K562 (cell line): ENCODE data around the gene AGL. TPM values are rescaled to one million over a fixed set of nuclear protein-coding genes. Genes with fewer than 3 reads are reported as not detected.

ENCODE experiments used
- DIDO1 ChIP-seq: fragments of 450-650 bp; IDR thresholded peaks from 2 replicates; pipeline ENCODE4 v1.6.1; 2016; ENCODE audit warnings: low read depth, missing biosample characterization, missing genetic modification characterization
- ETV5 ChIP-seq: sonication (generic); formaldehyde crosslinking; IDR thresholded peaks from 2 replicates; pipeline ENCODE4 v1.4.0; 2020; ENCODE audit warnings: low read depth, mild to moderate bottlenecking, missing genetic modification reagents
- HEY1 ChIP-seq: fragments of 250-450 bp; sonication (Bioruptor Pico); IDR thresholded peaks from 2 replicates; pipeline ENCODE4 v1.5.0; 2020; ENCODE audit warnings: mild to moderate bottlenecking, moderate library complexity, borderline replicate concordance
- JUND ChIP-seq, 2 experiments: IDR thresholded peaks; 2 replicates in 1 of 2; 3 replicates in 1 of 2; pipeline ENCODE4 v1.6.1; 2011; ENCODE audit warnings: borderline replicate concordance in 2 of 2, low read depth in 2 of 2, low read length in 2 of 2, improper control_type of control experiment in 1 of 2, missing biosample characterization in 1 of 2, missing genetic modification characterization in 1 of 2, missing genetic modification reagents in 1 of 2
- KAT2B ChIP-seq: IDR thresholded peaks from one replicate; pipeline ENCODE4 v1.6.1; 2012; ENCODE audit warnings: low read depth, mild to moderate bottlenecking, control low read depth, inconsistent platforms, low read length, moderate library complexity
- NR2C2 ChIP-seq, 2 experiments: fragments of 200-800 bp in 1 of 2; sonication (Bioruptor generic) in 1 of 2; sonication (generic) in 1 of 2; formaldehyde crosslinking in 1 of 2; IDR thresholded peaks; 2 replicates each; pipeline versions ENCODE4 v1.6.1 to v1.8.0; 2016 to 2022; ENCODE audit warnings: mild to moderate bottlenecking in 1 of 2, missing compliant biosample characterization in 1 of 2, missing genetic modification characterization in 1 of 2, missing genetic modification reagents in 1 of 2
- PCBP2 ChIP-seq: fragments of 200-400 bp; formaldehyde crosslinking; IDR thresholded peaks from 2 replicates; pipeline ENCODE4 v1.6.1; 2018; ENCODE audit warnings: low read length, low read depth, mild to moderate bottlenecking, moderate library complexity; ENCODE audit not compliant: poor library complexity, severe bottlenecking
- SIN3A ChIP-seq, 2 experiments: fragments of 150-350 bp in 1 of 2; IDR thresholded peaks; 2 replicates each; pipeline ENCODE4 v1.6.1; 2011 to 2016; ENCODE audit warnings: borderline replicate concordance in 2 of 2, low read depth in 2 of 2, low read length in 2 of 2, mild to moderate bottlenecking in 2 of 2, moderate library complexity in 2 of 2; ENCODE audit not compliant: control insufficient read depth in 1 of 2
- SMAD4 ChIP-seq: fragments of 250-450 bp; sonication (Bioruptor Pico); conservative IDR thresholded peaks from 2 replicates; pipeline ENCODE4 v1.8.0; 2021; ENCODE audit warnings: inconsistent platforms, mild to moderate bottlenecking, moderate library complexity
- SRSF9 ChIP-seq: fragments of 200-400 bp; formaldehyde crosslinking; IDR thresholded peaks from 2 replicates; pipeline ENCODE4 v1.6.1; 2017; ENCODE audit warnings: low read depth, low read length, borderline replicate concordance
- TAF15 ChIP-seq: fragments of 200-400 bp; formaldehyde crosslinking; IDR thresholded peaks from 2 replicates; pipeline ENCODE4 v1.6.1; 2017; ENCODE audit warnings: mild to moderate bottlenecking, low read depth, low read length, moderate library complexity
- ZNF3 ChIP-seq: fragments of 250-450 bp; sonication (Bioruptor Pico); IDR thresholded peaks from 2 replicates; pipeline ENCODE4 v1.5.0; 2021; ENCODE audit warnings: mild to moderate bottlenecking, moderate library complexity
- polyA plus RNA-seq, 8 experiments: library from polyadenylated mRNA; depleted of rRNA in 4 of 8; stranded (reverse) in 5 of 8; unstranded in 3 of 8; fragments of >200 nt; fragmentation: Nextera tagmentation in 2 of 8; fragmentation: Illumina TruSeq in 1 of 8; extraction: Ambion mirVana in 2 of 8; extraction: Trizol in 1 of 8; gene quantifications; 2 replicates each; pipeline versions ENCODE4 v1.2.1 to v1.2.3, GENCODE V29; 2011 to 2014; ENCODE audit warnings: inconsistent platforms in 1 of 8, missing spikeins in 1 of 8
- total RNA-seq, 7 experiments: library from RNA; depleted of rRNA in 6 of 7; stranded (reverse); fragments of >200 nt in 6 of 7; fragmentation: Illumina TruSeq in 2 of 7; extraction: Trizol in 2 of 7; gene quantifications; 2 replicates each; pipeline versions ENCODE4 v1.2.1 to v1.2.3, GENCODE V29; 2011 to 2021; ENCODE audit warnings: low replicate concordance in 1 of 7
- TF ChIP-seq, protein P1 (sequence below): fragments of 450-650 bp; IDR thresholded peaks from 2 replicates; pipeline ENCODE4 v1.6.1; 2017; ENCODE audit warnings: mild to moderate bottlenecking, moderate library complexity
- TF ChIP-seq, protein P2 (sequence below): sonication (generic); formaldehyde crosslinking; IDR thresholded peaks from 2 replicates; pipeline ENCODE4 v1.8.0; 2023; ENCODE audit warnings: mild to moderate bottlenecking, missing genetic modification reagents
- TF ChIP-seq, protein P3 (sequence below): fragments of 450-650 bp; formaldehyde crosslinking; IDR thresholded peaks from 2 replicates; pipeline ENCODE4 v1.4.0; 2020; ENCODE audit warnings: mild to moderate bottlenecking, moderate library complexity
- TF ChIP-seq, protein P4 (sequence below): fragments of 250-450 bp; sonication (Bioruptor Pico); IDR thresholded peaks from 2 replicates; pipeline ENCODE4 v1.4.0; 2020; ENCODE audit warnings: mild to moderate bottlenecking, moderate library complexity

AGL gene
- total and polyA plus RNA-seq, 9 of the 15 experiments (the other 6 are each of a cell fraction or from before 2014, with no cell fraction given), result 6.3 to 20.4 (median 12.4) TPM

DNA sequence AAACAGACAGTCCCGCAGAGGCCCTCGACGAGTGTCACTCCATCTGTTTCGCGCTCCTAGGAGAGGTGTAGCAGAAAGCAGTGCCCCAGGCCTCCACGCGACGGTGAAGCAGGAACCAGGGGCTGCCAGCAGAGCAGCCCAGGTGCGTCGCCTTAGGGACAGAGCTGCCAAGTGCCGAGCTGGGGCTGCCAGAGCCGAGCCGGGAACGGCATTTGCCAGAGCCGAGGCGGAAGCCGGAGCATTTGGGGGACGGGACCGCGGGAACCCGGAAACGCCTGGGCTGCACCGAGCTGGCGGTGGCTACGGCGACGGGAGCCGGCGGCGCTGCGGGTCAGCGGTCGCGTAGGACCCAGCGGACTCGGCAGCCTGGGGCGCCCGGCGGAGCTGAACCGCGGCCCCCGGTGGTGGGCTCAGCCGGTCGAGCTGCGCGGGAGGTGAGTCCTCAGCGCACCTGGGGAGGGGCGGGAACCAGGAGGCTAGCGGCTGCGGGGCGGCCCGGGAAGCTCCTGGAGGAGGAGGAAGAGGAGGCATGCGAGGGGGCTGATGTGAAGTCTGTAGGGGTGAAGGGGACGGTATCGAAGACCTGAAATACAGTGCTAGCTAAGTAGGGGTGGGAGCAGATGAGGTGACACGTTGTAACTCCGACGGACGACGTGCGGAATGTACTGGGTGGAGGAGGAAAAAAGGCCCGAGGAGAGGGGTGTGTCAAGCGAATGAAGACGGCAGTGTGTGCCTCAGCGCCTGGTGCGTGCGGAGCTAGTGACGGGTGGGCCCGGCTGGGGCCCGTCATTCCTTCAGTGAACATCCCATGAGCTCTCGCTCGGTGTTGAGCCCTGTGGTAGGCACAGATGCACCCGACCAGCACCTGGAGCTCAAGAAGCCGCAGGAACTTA lies 119.8 kb downstream of the AGL start, which contains the start of gene SLC35A3 (continued):
- TF ChIP-seq ZNF3 (CRISPR knock-in tag) (no peak), NR2C2 (CRISPR knock-in tag; IDR thresholded peaks at IDR 0.05) (peak; percentile 66; the same call in 1 of the 2 replicates), NR2C2 (tag; IDR thresholded peaks at IDR 0.05) (peak; percentile 91), KAT2B (no peak), SRSF9 (no peak), PCBP2 (no peak), DIDO1 (tag) (peak; percentile 94), JUND (IDR thresholded peaks at IDR 0.05; ENCODE audit: borderline replicate concordance, low read depth, low read length) (peak; percentile 52; the same call in 1 of the 2 replicates), JUND (tag; IDR thresholded peaks at IDR 0.05; ENCODE audit: borderline replicate concordance, low read depth, low read length) (peak; percentile 30; the same call in 1 of the 3 replicates), SIN3A (IDR thresholded peaks at IDR 0.05; ENCODE audit: borderline replicate concordance in 2 of 2, control insufficient read depth in 1 of 2, low read depth in 2 of 2, low read length in 2 of 2) (peak; percentile 88 to 95), SMAD4 (CRISPR knock-in tag) (peak; percentile 70), TAF15 (no peak), ETV5 (CRISPR knock-in tag) (peak; percentile 33; the same call in 1 of the 2 replicates), HEY1 (CRISPR knock-in tag) (no peak)
- TF ChIP-seq, protein P1, sequence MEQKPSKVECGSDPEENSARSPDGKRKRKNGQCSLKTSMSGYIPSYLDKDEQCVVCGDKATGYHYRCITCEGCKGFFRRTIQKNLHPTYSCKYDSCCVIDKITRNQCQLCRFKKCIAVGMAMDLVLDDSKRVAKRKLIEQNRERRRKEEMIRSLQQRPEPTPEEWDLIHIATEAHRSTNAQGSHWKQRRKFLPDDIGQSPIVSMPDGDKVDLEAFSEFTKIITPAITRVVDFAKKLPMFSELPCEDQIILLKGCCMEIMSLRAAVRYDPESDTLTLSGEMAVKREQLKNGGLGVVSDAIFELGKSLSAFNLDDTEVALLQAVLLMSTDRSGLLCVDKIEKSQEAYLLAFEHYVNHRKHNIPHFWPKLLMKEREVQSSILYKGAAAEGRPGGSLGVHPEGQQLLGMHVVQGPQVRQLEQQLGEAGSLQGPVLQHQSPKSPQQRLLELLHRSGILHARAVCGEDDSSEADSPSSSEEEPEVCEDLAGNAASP, result no peak
- TF ChIP-seq, protein P2, sequence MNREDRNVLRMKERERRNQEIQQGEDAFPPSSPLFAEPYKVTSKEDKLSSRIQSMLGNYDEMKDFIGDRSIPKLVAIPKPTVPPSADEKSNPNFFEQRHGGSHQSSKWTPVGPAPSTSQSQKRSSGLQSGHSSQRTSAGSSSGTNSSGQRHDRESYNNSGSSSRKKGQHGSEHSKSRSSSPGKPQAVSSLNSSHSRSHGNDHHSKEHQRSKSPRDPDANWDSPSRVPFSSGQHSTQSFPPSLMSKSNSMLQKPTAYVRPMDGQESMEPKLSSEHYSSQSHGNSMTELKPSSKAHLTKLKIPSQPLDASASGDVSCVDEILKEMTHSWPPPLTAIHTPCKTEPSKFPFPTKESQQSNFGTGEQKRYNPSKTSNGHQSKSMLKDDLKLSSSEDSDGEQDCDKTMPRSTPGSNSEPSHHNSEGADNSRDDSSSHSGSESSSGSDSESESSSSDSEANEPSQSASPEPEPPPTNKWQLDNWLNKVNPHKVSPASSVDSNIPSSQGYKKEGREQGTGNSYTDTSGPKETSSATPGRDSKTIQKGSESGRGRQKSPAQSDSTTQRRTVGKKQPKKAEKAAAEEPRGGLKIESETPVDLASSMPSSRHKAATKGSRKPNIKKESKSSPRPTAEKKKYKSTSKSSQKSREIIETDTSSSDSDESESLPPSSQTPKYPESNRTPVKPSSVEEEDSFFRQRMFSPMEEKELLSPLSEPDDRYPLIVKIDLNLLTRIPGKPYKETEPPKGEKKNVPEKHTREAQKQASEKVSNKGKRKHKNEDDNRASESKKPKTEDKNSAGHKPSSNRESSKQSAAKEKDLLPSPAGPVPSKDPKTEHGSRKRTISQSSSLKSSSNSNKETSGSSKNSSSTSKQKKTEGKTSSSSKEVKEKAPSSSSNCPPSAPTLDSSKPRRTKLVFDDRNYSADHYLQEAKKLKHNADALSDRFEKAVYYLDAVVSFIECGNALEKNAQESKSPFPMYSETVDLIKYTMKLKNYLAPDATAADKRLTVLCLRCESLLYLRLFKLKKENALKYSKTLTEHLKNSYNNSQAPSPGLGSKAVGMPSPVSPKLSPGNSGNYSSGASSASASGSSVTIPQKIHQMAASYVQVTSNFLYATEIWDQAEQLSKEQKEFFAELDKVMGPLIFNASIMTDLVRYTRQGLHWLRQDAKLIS (CRISPR knock-in tag), result no peak; the same call in none of the 2 replicates
- TF ChIP-seq, protein P3, sequence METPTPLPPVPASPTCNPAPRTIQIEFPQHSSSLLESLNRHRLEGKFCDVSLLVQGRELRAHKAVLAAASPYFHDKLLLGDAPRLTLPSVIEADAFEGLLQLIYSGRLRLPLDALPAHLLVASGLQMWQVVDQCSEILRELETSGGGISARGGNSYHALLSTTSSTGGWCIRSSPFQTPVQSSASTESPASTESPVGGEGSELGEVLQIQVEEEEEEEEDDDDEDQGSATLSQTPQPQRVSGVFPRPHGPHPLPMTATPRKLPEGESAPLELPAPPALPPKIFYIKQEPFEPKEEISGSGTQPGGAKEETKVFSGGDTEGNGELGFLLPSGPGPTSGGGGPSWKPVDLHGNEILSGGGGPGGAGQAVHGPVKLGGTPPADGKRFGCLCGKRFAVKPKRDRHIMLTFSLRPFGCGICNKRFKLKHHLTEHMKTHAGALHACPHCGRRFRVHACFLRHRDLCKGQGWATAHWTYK (CRISPR knock-in tag), result no peak
- TF ChIP-seq, protein P4, sequence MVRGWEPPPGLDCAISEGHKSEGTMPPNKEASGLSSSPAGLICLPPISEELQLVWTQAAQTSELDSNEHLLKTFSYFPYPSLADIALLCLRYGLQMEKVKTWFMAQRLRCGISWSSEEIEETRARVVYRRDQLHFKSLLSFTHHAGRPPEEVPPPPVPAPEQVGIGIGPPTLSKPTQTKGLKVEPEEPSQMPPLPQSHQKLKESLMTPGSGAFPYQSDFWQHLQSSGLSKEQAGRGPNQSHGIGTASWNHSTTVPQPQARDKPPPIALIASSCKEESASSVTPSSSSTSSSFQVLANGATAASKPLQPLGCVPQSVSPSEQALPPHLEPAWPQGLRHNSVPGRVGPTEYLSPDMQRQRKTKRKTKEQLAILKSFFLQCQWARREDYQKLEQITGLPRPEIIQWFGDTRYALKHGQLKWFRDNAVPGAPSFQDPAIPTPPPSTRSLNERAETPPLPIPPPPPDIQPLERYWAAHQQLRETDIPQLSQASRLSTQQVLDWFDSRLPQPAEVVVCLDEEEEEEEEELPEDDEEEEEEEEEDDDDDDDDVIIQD, result no peak
